Activated CD8-positive, alpha-beta T cell treated with anti-CD3 and anti-CD28 coated beads for 36 hours (primary cell): ENCODE results near the gene MLLT10. TPM values are rescaled to one million over a fixed set of nuclear protein-coding genes. Genes with fewer than 3 reads are reported as not detected.
A peak's percentile ranks its signal among the peaks of the same experiment; 100 is the strongest.
"Not testable (repeated sequence)": the region's sequence is repeated elsewhere in the genome, so short reads cannot be mapped to it uniquely, and the experiment has no call there.

Experiments used
- ATAC-seq: fragments of 200-7000 bp; cut with Tn5 transposase; one replicate; pipeline ENCODE4 v1.10.0; 2021; ENCODE audit warnings: mild to moderate bottlenecking, moderate library complexity
- CTCF ChIA-PET: fragments of 350-600 bp; sonication (Branson Sonifier 250); formaldehyde crosslinking; loops from one replicate; lab custom pipeline; 2021; ENCODE audit warnings: antibody characterized with exemption; lab: Charles Lee
- POLR2A ChIA-PET: fragments of 350-600 bp; sonication (Branson Sonifier 250); formaldehyde crosslinking; loops from one replicate; lab custom pipeline; 2021; ENCODE audit warnings: antibody characterized with exemption; lab: Charles Lee
- DNase-seq: peaks from one replicate; pipeline ENCODE4 v3.0.0-alpha.2; 2020
- H3K27ac Mint-ChIP-seq: one replicate; pipeline ENCODE4 v1.8.0; 2021; ENCODE audit warnings: mild to moderate bottlenecking, mixed read lengths
- H3K27me3 Mint-ChIP-seq: one replicate; pipeline ENCODE4 v1.8.0; 2021; ENCODE audit warnings: mixed read lengths
- H3K36me3 Mint-ChIP-seq: one replicate; pipeline ENCODE4 v1.8.0; 2021; ENCODE audit warnings: low read depth, mixed read lengths
- H3K4me1 Mint-ChIP-seq: one replicate; pipeline ENCODE4 v1.8.0; 2021; ENCODE audit warnings: low read depth, mixed read lengths
- H3K4me3 Mint-ChIP-seq: one replicate; pipeline ENCODE4 v1.8.0; 2021; ENCODE audit warnings: mild to moderate bottlenecking, moderate library complexity, mixed read lengths
- H3K9me3 Mint-ChIP-seq: one replicate; pipeline ENCODE4 v1.8.0; 2021; ENCODE audit warnings: mixed read lengths
- CTCF ChIP-seq: fragments of 200-600 bp; IDR thresholded peaks from one replicate; pipeline ENCODE4 v1.8.0; 2022; ENCODE audit warnings: antibody characterized with exemption, mild to moderate bottlenecking
- intact Hi-C: fragments of 100-400 bp; cut with micrococcal nuclease; formaldehyde crosslinking; loops from one replicate; pipeline ENCODE4 v1.10.0; 2022
- total RNA-seq, 2 experiments: library from RNA; stranded (reverse); gene quantifications; one replicate each; pipeline ENCODE4 v1.2.3, GENCODE V29; 2021

Gene MLLT10
- total RNA-seq, 2 experiments from 2014 or later = 33.9 to 36.4 TPM

DNA sequence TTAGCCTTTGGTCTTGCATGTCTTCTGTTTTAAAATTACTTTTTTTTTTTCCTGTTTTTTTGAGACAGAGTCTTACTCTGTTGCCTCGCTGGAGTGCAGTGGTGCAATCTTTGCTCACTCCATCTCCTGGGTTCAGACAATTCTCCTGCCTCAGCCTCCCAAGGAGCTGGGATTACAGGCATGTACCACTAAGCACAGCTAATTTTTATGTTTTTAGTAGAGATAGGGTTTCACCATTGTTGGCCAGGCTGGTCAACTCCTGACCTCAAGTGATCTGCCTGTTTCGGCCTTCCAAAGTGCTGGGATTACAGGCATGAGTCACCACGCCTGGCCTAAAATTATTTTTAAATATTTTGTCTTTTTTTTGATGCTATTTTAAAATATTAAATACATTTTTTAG lies 38.5 kb downstream of the MLLT10 start:
- Mint-ChIP-seq H3K4me1 (peaks cover 34% of the 10 kb centered on the region), H3K9me3 (no peaks in the 10 kb centered on the region), H3K4me3 (no peak overlapping the region), H3K27me3 (no peaks in the 10 kb centered on the region), H3K27ac (no peak overlapping the region), H3K36me3 (peaks cover 32% of the 10 kb centered on the region)
- DNase-seq (no peak), ATAC-seq (no peak)
- intact Hi-C loops = no loop called here
- ChIA-PET CTCF (no interaction called here), POLR2A (no interaction called here)
- no peak for TF ChIP-seq CTCF

- Mint-ChIP-seq H3K4me1 (peaks cover 38% of the 10 kb centered on the region), H3K36me3 (peaks cover 33% of the 10 kb centered on the region)
- H3K9me3 Mint-ChIP-seq, DNase-seq, H3K4me3 Mint-ChIP-seq, CTCF ChIA-PET, H3K27ac Mint-ChIP-seq, POLR2A ChIA-PET, H3K27me3 Mint-ChIP-seq, ATAC-seq, intact Hi-C loops: not testable (repeated sequence)
Measured at GRCh38 chr10:21574514-21574913, 40.5 kb downstream of the MLLT10 start.

GRCh38 chr10:21579291-21579690 lies 45.3 kb downstream of the MLLT10 start:
- no peak for ATAC-seq
- TF ChIP-seq CTCF = no peak
- H3K36me3 Mint-ChIP-seq = peaks cover 31% of the 10 kb centered on the region
- CTCF ChIA-PET = no interaction called here
- H3K4me3 Mint-ChIP-seq = no peak overlapping the region
- POLR2A ChIA-PET = no interaction called here
- H3K27ac Mint-ChIP-seq = peak overlapping the region; percentile 21
- DNase-seq = no peak
- intact Hi-C loops = no loop called here
- H3K9me3 Mint-ChIP-seq = peaks cover 9% of the 10 kb centered on the region
- H3K4me1 Mint-ChIP-seq = peaks cover 34% of the 10 kb centered on the region
- no peaks in the 10 kb centered on the region for H3K27me3 Mint-ChIP-seq

DNA sequence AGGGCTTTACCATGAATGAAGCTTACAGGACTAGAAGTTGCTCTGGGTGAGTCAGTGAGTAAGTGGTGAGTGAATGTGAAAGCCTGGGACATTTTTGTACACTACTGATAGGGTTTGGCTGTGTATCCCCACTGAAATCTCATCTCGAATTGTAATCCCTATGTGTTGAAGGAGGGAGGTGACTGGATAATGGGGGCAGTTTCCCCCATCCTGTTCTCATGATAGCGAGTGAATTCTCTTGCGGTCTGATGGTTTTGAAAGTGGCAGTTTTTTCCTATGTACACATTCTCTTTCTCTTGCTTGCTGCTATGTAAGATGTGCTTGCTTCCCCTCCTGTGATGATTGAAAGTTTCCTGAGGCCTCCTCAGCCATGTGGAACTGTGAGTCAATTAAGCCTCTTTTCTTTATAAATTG lies 47.4 kb downstream of the MLLT10 start:
- Mint-ChIP-seq H3K36me3 (peaks cover 33% of the 10 kb centered on the region), H3K27ac (peak overlapping the region; percentile 91), H3K4me1 (peaks cover 37% of the 10 kb centered on the region)
- CTCF ChIA-PET, H3K9me3 Mint-ChIP-seq, POLR2A ChIA-PET, intact Hi-C loops, H3K4me3 Mint-ChIP-seq, H3K27me3 Mint-ChIP-seq: not testable (repeated sequence)
- ATAC-seq (peak; percentile 90), DNase-seq (peak; percentile 50)

DNA sequence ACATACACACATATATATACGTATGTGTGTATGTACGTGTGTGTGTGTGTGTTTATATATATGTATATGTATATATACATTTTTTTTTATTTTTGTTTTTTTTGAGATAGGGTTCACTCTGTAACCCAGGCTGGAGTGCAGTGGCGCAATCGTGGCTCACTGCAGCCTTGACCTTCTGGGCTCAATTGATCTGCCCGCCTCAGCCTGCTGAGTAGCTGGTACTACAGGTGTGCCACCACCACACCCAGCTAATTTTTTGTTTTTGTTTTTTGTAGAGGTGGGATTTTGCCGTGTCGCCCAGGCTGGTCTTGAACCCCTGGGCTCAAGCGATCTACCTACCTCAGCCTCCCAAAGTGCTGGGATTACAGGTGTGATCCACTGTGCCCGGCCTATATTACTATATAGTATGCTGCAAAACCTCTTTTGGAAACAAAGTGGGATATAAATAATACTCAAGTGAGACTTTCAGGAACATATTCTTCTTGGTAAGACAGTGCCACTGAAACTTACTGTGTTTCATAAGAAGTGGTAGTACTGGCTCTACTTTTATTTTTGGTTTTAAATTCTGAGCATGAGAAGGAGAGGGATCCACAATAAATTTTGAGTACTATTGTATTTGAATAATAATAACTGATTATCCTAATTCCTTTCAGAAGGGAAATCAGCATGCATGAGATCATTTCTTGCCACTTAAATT lies 51.0 kb downstream of the MLLT10 start:
- Mint-ChIP-seq H3K4me3 (peak overlapping the region; percentile 9), H3K4me1 (peaks cover 54% of the 10 kb centered on the region), H3K27me3 (no peaks in the 10 kb centered on the region), H3K9me3 (peaks cover 9% of the 10 kb centered on the region), H3K27ac (peak overlapping the region; percentile 62), H3K36me3 (peaks cover 45% of the 10 kb centered on the region)
- ChIA-PET CTCF (no interaction called here), POLR2A (no interaction called here)
- intact Hi-C loops = no loop called here
- ATAC-seq (no peak), DNase-seq (no peak)
- TF ChIP-seq CTCF = no peak

GRCh38 chr10:21587391-21587790 lies 53.4 kb downstream of the MLLT10 start:
- intact Hi-C loops = no loop called here
- Mint-ChIP-seq H3K27ac (no peak overlapping the region), H3K4me3 (no peak overlapping the region), H3K4me1 (peaks cover 51% of the 10 kb centered on the region), H3K9me3 (peaks cover 9% of the 10 kb centered on the region), H3K27me3 (no peaks in the 10 kb centered on the region), H3K36me3 (peaks cover 52% of the 10 kb centered on the region)
- no peak for ATAC-seq
- DNase-seq = no peak
- CTCF ChIA-PET = interaction anchor here (0.8 to 1.1 kb wide), 2 partner anchors 91 to 851 kb away, joined by 3 to 4 read pairs; no protein-coding TSS in a partner anchor
- POLR2A ChIA-PET = no interaction called here
- TF ChIP-seq CTCF = no peak

GRCh38 chr10:21588159-21588558 lies 54.1 kb downstream of the MLLT10 start:
- DNase-seq = not testable (repeated sequence)
- H3K36me3 Mint-ChIP-seq = peaks cover 53% of the 10 kb centered on the region

More at GRCh38 chr10:21588159-21588558, 54.1 kb downstream of the MLLT10 start:
- H3K4me3 Mint-ChIP-seq, intact Hi-C loops, H3K9me3 Mint-ChIP-seq, ATAC-seq, POLR2A ChIA-PET, H3K27ac Mint-ChIP-seq, H3K27me3 Mint-ChIP-seq, CTCF ChIA-PET: not testable (repeated sequence)
- H3K4me1 Mint-ChIP-seq = peaks cover 52% of the 10 kb centered on the region
